ENCODE measurements around the gene FXYD1.

GRCh38 chr19:35178701-35179100 lies 40.1 kb downstream of the FXYD1 start:
- TF ChIP-seq GATA3 (IDR thresholded peaks at IDR 0.05; ENCODE audit: low read depth, low read length) (no peak), GATA2 (IDR thresholded peaks at IDR 0.05; ENCODE audit: low read depth, low read length) (no peak)
